Right cardiac atrium (tissue), 5 donors: ENCODE data around the gene PSMG2. TPM values are rescaled to one million over a fixed set of nuclear protein-coding genes. Genes with fewer than 3 reads are reported as not detected.
A peak's percentile ranks its signal among the peaks of the same experiment; 100 is the strongest.
"Not testable (repeated sequence)": the region's sequence is repeated elsewhere in the genome, so short reads cannot be mapped to it uniquely, and the experiment has no call there.

Experiments
- ATAC-seq, 2 donors: fragments of 200-7000 bp; cut with Tn5 transposase; one replicate each; pipeline versions ENCODE4 v1.8.0 to v1.9.1; 2020; ENCODE audit warnings: moderate library complexity in 2 of 2, mild to moderate bottlenecking in 1 of 2
- DNase-seq, 3 donors: peaks; one replicate each; pipeline ENCODE4 v3.0.0-alpha.2; 2020
- H3K27ac ChIP-seq: one replicate; pipeline ENCODE4 v1.5.1; 2013; ENCODE audit warnings: mild to moderate bottlenecking, low read length, control low read depth, moderate library complexity
- H3K27me3 ChIP-seq: one replicate; pipeline ENCODE4 v1.6.1; 2013; ENCODE audit not compliant: control insufficient read depth, insufficient read depth
- H3K4me1 ChIP-seq: one replicate; pipeline ENCODE4 v1.6.1; 2013; ENCODE audit warnings: low read length; ENCODE audit not compliant: control insufficient read depth, insufficient read depth
- H3K4me3 ChIP-seq: one replicate; pipeline ENCODE4 v1.5.1; 2013; ENCODE audit warnings: low read length, control low read depth
- H3K9me3 ChIP-seq: one replicate; pipeline ENCODE4 v1.6.1; 2013; ENCODE audit warnings: low read length; ENCODE audit not compliant: control insufficient read depth
- WGBS: extraction: QIAGEN DNeasy Blood & Tissue Kit; methylation state at CpG from one replicate; pipeline ENCODE4 v1.1.7; 2013; 5-methylcytosine and 5-hydroxymethylcytosine counted together
- intact Hi-C, 4 donors: fragments of 100-400 bp; cut with DNase I; formaldehyde crosslinking; loops; one replicate each; pipeline versions ENCODE4 v1.11.0 to v1.14.0; 2022 to 2023
- polyA plus RNA-seq: library from polyadenylated mRNA; stranded (reverse); fragments of 200-250 nt; gene quantifications from one replicate; pipeline ENCODE4 v1.2.3, GENCODE V29; 2013
- total RNA-seq, 4 donors: library from RNA; stranded (reverse); fragmentation: NEBNext Ultra II Directional; extraction: Animal tissue kit (Norgen Biotek cat#: 25700); gene quantifications; one replicate each; pipeline ENCODE4 v1.2.1, GENCODE V29; 2021
- donor health status: healthy with polysubstance abuse.
- donor health status: DM: no; HTN: yes; CAD: no.
- donor health status: DM: no; HTN: no; CAD: no.
- donor health status: DM: no; HTN: yes; CAD: no; lungs with severe emphysema.
- donor health status: DM: yes; HTN: yes; CAD: no.

The PSMG2 gene
- total and polyA plus RNA-seq, 5 donors = 44.4 to 62.4 (median 45.8) TPM

DNA sequence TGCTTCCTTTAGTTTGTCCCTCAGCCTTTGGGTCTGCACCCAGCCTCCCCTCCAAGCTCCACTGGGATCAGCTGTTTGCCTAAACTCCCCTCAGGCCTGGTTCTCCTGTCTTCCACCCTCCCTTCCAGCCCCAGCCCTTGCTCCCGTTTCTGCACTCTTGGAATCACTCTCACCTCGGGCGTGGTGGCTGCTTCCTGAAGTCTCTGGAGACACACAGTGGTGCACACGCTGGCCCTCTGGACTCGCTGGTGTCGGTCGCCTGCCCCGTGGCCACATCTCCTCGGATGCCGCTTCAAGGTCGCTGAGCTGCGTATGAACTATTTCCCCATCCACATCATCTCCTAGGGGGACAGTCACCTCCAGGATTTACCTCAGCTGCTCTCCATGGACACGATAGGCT is 46.3 kb downstream of the PSMG2 start:
- ATAC-seq (no peak), DNase-seq (no peak)
- Histone ChIP-seq H3K27ac (no peak overlapping the region), H3K4me3 (no peak overlapping the region), H3K9me3 (no peaks in the 10 kb centered on the region), H3K27me3 (no peaks in the 10 kb centered on the region), H3K4me1 (no peaks in the 10 kb centered on the region)
- 76% methylated on average over 13 of the region's 13 CpGs for WGBS
- intact Hi-C loops = loop anchor here in 1 of 4 donors (5.0 kb wide), 1 partner anchor 183 kb away; no protein-coding TSS in a partner anchor

DNA sequence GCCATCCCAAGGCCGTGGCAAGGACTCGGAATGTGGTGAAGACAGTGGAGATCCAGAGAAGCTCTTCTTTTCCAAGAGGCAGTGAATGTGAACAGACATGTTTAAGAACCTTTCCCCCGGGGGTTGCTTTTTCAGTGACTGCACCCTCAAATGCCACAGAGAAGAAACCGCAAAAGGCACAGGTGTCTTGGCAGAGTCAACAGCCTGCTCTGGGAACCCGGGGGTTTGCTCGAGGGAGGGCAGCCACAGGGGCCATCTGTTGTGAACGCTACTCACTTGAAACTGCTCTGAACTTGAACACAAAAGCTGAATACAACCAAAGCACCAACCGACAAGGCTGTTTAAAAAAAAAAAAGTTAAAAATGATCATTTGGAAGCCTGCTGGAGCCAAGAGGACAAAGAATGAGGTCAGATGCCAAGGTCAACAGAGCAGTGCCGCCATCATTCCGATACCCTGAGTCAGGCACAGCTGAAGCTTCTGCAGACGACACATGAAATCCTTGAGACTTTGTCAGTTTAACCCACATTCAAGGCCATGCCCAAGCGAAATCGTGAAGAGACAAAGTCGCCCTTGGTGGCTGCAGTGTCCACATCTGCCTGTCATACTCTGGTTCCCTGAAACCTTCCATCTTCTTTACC is 47.4 kb downstream of the PSMG2 start:
- no peak overlapping the region for H3K27ac ChIP-seq
- WGBS = 78% methylated on average over 14 of the region's 14 CpGs
- DNase-seq (no peak), ATAC-seq (no peak)
- H3K4me1 ChIP-seq = no peaks in the 10 kb centered on the region
- no peaks in the 10 kb centered on the region for H3K9me3 ChIP-seq
- no peak overlapping the region for H3K4me3 ChIP-seq
- intact Hi-C loops = no loop called here
- no peaks in the 10 kb centered on the region for H3K27me3 ChIP-seq

DNA sequence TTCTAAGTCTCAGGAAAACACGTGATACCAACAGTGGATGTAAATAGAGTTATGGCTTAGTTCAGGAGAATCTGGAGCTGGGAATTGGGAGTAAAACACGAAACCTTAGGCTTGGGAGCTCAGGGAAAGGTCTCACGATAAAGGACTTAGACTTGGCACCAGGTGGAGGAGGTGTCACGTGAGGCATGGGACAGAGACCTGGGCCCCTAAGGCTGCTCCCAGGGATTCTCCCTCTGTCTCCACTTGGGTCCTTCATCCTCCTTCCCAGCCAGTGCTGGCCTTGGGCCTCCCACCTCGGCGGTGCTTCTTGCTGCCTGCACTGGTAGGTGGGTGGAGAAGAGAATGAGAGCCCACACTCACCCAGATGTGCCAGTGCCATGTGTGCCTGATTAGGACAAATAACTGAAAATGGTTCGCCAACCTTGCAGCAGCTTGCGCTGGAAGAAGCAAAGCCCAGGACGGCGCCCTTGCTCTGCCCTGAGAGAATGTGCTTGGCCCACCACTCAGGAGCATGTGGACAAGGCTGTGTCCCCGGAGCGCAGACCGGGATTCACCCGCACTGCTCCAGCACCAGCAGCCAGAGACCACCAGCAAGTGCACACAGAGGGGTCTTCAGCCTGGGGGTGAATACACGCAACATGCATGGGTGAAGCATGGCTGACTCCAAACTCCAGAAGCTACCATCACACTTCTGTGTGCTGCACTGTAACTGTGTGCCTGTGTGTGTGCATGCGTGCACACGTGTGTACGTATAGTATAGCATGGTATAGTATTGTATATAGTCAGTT is 48.1 kb downstream of the PSMG2 start:
- Histone ChIP-seq H3K27me3 (no peaks in the 10 kb centered on the region), H3K9me3 (no peaks in the 10 kb centered on the region), H3K4me3 (no peak overlapping the region), H3K27ac (no peak overlapping the region), H3K4me1 (no peaks in the 10 kb centered on the region)
- DNase-seq (no peak), ATAC-seq (peak in 1 of 2 donors; percentile 22)
- intact Hi-C loops = no loop called here
- WGBS = 90% methylated on average over 18 of the region's 18 CpGs

DNA sequence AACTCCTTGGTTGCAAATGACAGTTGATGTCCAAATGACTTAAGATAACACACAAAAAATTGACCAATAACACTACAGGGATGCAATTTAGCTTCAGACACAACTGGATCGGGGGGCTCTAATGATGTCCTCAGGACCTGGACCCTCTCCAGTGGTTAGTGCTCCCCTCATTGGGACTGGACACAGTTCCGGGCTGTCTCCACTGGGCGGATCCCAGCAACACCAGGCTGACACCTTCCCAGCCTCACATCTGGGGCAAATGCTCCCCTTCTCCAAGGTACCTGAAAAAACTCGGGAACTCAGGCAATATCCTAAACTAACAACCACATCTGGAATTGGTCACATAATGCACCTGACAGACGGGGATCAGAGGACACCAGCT is 48.7 kb downstream of the PSMG2 start:
- intact Hi-C loops = no loop called here
- Histone ChIP-seq H3K27me3 (no peaks in the 10 kb centered on the region), H3K9me3 (no peaks in the 10 kb centered on the region), H3K4me3 (no peak overlapping the region), H3K4me1 (no peaks in the 10 kb centered on the region), H3K27ac (no peak overlapping the region)
- no peak for ATAC-seq
- no peak for DNase-seq
- 88% methylated on average over 5 of the region's 5 CpGs for WGBS

DNA sequence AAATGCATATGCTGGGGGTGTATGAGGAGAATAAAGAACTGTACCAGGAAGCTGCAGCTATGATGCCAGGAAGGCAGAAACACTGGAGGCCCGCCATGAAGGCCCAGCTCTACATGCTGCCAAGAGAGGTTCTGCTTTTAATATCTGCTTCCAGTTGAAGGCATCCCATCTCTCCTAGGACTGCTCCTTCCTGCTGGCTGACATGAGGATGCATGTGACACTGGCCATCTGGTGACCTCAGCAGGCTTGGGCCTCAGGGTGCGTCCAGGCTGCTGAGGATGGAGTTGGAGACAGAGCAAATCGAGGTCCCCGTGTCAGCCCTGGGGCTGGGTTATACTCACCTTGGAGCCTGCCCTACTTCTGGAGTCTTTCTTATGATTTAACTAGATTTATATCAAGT is 49.0 kb downstream of the PSMG2 start:
- DNase-seq (no peak), ATAC-seq (no peak)
- H3K9me3 ChIP-seq = no peaks in the 10 kb centered on the region
- no peaks in the 10 kb centered on the region for H3K27me3 ChIP-seq
- intact Hi-C loops = no loop called here
- H3K4me3 ChIP-seq = no peak overlapping the region
- no peak overlapping the region for H3K27ac ChIP-seq
- H3K4me1 ChIP-seq = no peaks in the 10 kb centered on the region
- 73% methylated on average over 4 of the region's 4 CpGs for WGBS

DNA sequence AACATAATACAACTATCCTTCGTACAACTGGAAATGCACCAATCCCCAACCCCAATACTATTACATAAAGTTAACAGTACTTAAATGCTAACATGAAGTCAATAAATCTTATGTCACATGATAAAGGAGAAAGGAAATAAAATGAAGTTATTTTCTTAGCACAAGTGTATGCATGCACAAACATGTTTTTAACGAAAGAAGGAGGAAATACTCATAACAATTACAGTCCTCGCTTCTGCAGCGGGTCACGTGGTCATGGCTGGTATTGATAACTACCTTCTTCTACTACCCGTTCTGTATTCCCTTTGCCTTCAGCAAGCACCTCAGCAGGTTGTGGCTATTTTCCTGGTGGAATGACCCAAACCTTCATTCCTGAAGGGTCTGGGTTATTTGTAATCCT is 51.7 kb downstream of the PSMG2 start:
- Histone ChIP-seq H3K27ac (no peak overlapping the region), H3K4me3 (no peak overlapping the region), H3K4me1 (no peaks in the 10 kb centered on the region), H3K27me3 (no peaks in the 10 kb centered on the region), H3K9me3 (no peaks in the 10 kb centered on the region)
- DNase-seq (no peak), ATAC-seq (no peak)
- intact Hi-C loops = no loop called here
- 90% methylated on average over 6 of the region's 6 CpGs for WGBS

DNA sequence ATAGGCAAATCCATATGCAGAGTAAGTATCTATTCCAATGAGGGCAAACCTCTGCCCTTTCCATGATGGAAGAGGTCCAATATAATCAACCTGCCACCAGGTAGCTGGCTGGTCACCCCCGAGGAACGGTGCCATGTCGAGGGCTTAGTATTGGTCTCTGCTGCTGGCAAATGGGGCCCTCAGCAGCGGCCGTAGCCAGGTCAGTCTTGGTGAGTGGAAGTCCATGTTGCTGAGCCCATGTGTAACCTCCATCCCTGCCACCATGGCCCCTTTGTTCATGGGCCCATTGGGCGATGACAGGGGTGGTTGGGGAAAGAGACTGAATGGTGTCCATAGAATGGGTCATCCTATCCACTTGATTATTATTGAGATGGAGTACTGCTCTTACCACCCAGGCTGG is 52.8 kb downstream of the PSMG2 start:
- ATAC-seq, H3K9me3 ChIP-seq, H3K27ac ChIP-seq, DNase-seq, intact Hi-C loops, H3K27me3 ChIP-seq, H3K4me3 ChIP-seq, H3K4me1 ChIP-seq: not testable (repeated sequence)
- WGBS = 92% methylated on average over 6 of the region's 6 CpGs

DNA sequence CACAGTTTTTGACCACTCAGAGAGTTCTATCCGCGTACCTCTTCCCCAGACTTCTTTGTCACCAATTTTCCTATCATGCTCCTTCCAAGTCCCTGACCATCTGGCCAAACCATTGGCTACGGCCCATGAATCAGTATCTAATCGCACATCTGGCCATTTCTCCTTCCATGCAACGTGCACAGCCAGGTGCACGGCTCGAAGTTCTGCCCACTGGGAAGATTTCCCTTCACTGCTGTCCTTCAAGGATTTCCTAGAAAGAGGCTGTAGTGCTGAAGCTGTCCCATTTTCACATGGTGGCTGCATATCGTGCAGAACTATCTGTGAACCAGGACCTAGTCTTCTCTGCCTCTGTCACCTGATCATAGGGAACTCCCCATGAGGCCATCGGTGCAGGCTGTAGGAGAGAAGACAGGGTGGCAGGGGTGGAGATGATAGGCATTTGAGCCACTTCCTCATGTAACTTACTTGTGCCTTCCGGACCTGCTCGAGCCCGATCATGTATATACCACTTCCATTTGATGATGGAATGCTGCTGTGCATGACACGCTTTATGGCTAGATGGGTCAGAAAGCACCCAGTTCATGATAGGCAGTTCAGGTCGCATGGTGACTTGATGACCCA is 53.9 kb downstream of the PSMG2 start:
- DNase-seq, H3K27me3 ChIP-seq, H3K27ac ChIP-seq, ATAC-seq, H3K4me3 ChIP-seq, H3K4me1 ChIP-seq, intact Hi-C loops, H3K9me3 ChIP-seq: not testable (repeated sequence)
- WGBS = 92% methylated on average over 14 of the region's 14 CpGs

DNA sequence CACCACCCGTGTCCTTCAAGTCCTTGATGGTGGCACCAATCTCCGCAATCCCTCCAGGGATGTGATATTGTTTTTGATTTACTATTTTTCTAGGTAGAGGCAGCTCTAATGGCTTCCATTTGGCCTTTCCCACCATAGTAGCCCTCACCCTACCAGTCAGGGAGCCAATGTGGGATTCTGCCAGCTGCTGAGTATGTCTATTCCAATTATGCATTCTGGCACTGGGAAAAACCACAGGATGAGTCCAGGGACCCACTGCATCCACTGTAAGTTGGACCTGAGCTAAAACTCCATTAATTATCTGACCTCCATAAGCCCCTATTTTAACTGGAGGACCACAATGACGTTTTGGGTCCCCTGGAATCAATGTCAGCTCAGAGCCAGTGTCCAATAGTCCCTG is 55.7 kb downstream of the PSMG2 start:
- ATAC-seq, H3K4me3 ChIP-seq, H3K9me3 ChIP-seq, DNase-seq, H3K27me3 ChIP-seq, intact Hi-C loops, H3K4me1 ChIP-seq, H3K27ac ChIP-seq: not testable (repeated sequence)
- WGBS = 77% methylated on average over 3 of the region's 3 CpGs

DNA sequence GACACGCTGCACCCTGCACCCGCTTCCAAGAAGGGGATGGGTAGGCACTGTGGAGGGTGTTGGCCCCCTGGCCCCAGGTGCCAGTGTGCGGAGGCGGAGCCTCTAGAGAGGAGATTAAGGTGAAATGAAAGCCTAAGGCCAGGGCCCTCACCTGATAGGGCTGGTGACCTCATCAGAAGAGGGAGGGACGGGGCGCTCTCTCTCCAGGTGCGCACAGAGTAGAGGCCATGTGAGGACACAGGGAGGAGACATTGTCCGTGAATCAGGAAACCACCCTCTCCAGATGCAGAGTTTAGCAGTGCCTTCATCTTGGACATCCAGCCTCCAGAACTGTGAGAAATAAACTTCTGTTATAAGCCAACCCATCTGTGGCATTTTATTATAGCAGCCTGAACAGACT is 62.3 kb downstream of the PSMG2 start:
- H3K27me3 ChIP-seq = no peaks in the 10 kb centered on the region
- H3K9me3 ChIP-seq = no peaks in the 10 kb centered on the region
- 82% methylated on average over 8 of the region's 8 CpGs for WGBS
- intact Hi-C loops = no loop called here
- no peaks in the 10 kb centered on the region for H3K4me1 ChIP-seq
- H3K4me3 ChIP-seq = no peak overlapping the region
- ATAC-seq = no peak
- DNase-seq = no peak
- H3K27ac ChIP-seq = no peak overlapping the region

DNA sequence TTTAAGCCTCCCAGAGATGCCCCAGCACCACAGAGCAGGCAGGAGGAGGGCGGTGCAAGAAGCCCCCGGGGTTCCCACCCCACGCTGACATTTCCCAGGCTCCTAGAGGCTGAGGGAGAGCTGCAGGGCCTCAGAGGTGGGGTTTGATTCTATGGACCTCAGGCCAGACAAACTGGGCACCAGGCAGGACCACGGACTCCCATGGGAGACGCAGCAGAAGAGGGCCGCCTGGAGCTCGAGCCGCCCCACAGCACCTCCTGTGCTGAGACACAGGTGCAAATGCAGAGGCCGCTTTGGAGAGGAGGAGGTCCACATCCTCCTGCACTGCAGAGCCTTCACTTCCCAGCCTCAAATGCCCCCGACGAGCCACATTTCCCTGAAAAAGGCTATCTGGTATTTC is 62.7 kb downstream of the PSMG2 start:
- intact Hi-C loops = no loop called here
- H3K4me3 ChIP-seq = no peak overlapping the region
- DNase-seq = peak in 1 of 3 donors; percentile 30
- no peak for ATAC-seq
- WGBS = 85% methylated on average over 11 of the region's 11 CpGs
- no peaks in the 10 kb centered on the region for H3K4me1 ChIP-seq
- H3K27me3 ChIP-seq = no peaks in the 10 kb centered on the region
- H3K27ac ChIP-seq = no peak overlapping the region
- no peaks in the 10 kb centered on the region for H3K9me3 ChIP-seq
